ENCODE data around the gene FAM234A. TPM values are rescaled to one million over a fixed set of nuclear protein-coding genes. Genes with fewer than 3 reads are reported as not detected.

The FAM234A gene
- total and polyA plus RNA-seq, 2 donors (not counting 3 experiments of a cell fraction or from before 2014, with no cell fraction given), result 70.4 to 89.4 TPM

GRCh38 chr16:228852-229730 is 5.5 kb upstream of the FAM234A start, which contains the start of gene LUC7L:
TSS of gene LUC7L (minus strand) at chr16:229449. CDS start at chr16:229339, 110 bp downstream.
- peak within 1 kb of the TSS; percentile 63 for H3K27ac ChIP-seq (ENCODE audit: insufficient read depth, low read depth, low read length)

More at GRCh38 chr16:228852-229730, 5.5 kb upstream of the FAM234A start, which contains the start of gene LUC7L:
- no peaks in the 10 kb centered on the region for H3K9me1 ChIP-seq (replicated peaks; ENCODE audit: control insufficient read depth, extremely low read depth, insufficient read depth, low read length)
- TF ChIP-seq FOS (IDR thresholded peaks at IDR 0.05; ENCODE audit: borderline replicate concordance, insufficient read depth, low read length) (peak; percentile 12), CTCF (IDR thresholded peaks at IDR 0.05; ENCODE audit: extremely low read depth in 1 of 2, insufficient read depth in 1 of 2, low read depth in 1 of 2, low read length in 2 of 2) (no peak), MYC (IDR thresholded peaks at IDR 0.05; ENCODE audit: low read depth, low read length) (no peak), GATA2 (IDR thresholded peaks at IDR 0.05; ENCODE audit: insufficient read depth, insufficient read length, low read depth, low read length) (no peak), POLR2A (IDR thresholded peaks at IDR 0.05; ENCODE audit: low read depth, low read length) (peak; percentile 99), EZH2 (IDR thresholded peaks at IDR 0.05; ENCODE audit: borderline replicate concordance, low read depth, low read length, severe bottlenecking) (no peak), POLR2AphosphoS5 (IDR thresholded peaks at IDR 0.05; ENCODE audit: insufficient read depth, low read depth, low read length) (peak; percentile 100), MAX (IDR thresholded peaks at IDR 0.05; ENCODE audit: insufficient read depth, insufficient read length) (peak; percentile 79), JUN (IDR thresholded peaks at IDR 0.05; ENCODE audit: borderline replicate concordance, insufficient read depth, insufficient read length, low read depth) (no peak)
- dilution Hi-C loops (cut with MboI; ENCODE audit: extremely low pct_ligation_motif_present, low sequenced_read_pairs), result no loop called here
- no peaks in the 10 kb centered on the region for H3K27me3 ChIP-seq (ENCODE audit: control insufficient read depth in 2 of 2, insufficient read depth in 2 of 2, low read length in 2 of 2)
- peak within 1 kb of the TSS; percentile 32 for H2AFZ ChIP-seq (ENCODE audit: low read depth, low read length)
- TSS peak; percentile 87 for BruUV-seq (replicated peaks)
- H3K9ac ChIP-seq (replicated peaks; ENCODE audit: extremely low read depth, insufficient read depth, low read length), result peak within 1 kb of the TSS; percentile 80
- H3K9me3 ChIP-seq (replicated peaks; ENCODE audit: control insufficient read depth, insufficient read depth, low read length), result no peaks in the 10 kb centered on the region
- POLR2A ChIA-PET, result interaction anchor here (0.6 kb wide), 2 partner anchors 54 to 1184 kb away, joined by 3 to 4 read pairs; no protein-coding TSS in a partner anchor
- H4K20me1 ChIP-seq (replicated peaks; ENCODE audit: control insufficient read depth, extremely low read depth, insufficient read depth, low read length), result no peaks in the 10 kb centered on the region
- peak within 1 kb of the TSS; percentile 73 to 76 (median 75) for H3K4me3 ChIP-seq (replicated peaks in 1 of 3; ENCODE audit: insufficient read depth in 1 of 3, low read depth in 1 of 3, low read length in 3 of 3)
- peaks cover 12% of the 10 kb centered on the region for H3K4me1 ChIP-seq (ENCODE audit: control insufficient read depth, extremely low read depth, insufficient read depth, low read length)
- H3K4me2 ChIP-seq (ENCODE audit: insufficient read depth, low read length), result peak within 1 kb of the TSS; percentile 71
- peaks cover 42% of the 10 kb centered on the region for H3K79me2 ChIP-seq (ENCODE audit: control insufficient read depth, insufficient read depth, low read length)
- intact Hi-C loops (cut with micrococcal nuclease), result loop anchor here (1.0 kb wide), 1 partner anchor 123 kb away; the partner anchor contains the start of gene AXIN1
- H3K36me3 ChIP-seq (ENCODE audit: control insufficient read depth in 2 of 2, extremely low read depth in 1 of 2, insufficient read depth in 2 of 2, low read length in 2 of 2), result peaks cover 12 to 18% of the 10 kb centered on the region in 2 experiments
- CTCF ChIA-PET, result interaction anchor here (0.6 to 4.2 kb wide), 6 partner anchors 11 to 133 kb away, joined by 3 to 26 read pairs (median 4); partner anchors contain the start of gene AXIN1
- DNase-seq (ENCODE audit: low read depth, low spot score), result peak; percentile 92
- peak; percentile 93 for FAIRE-seq

Measured in endothelial cell of umbilical vein (primary cell).